Nephron (organoid): Measurements from ENCODE around the gene PIRT.

Source experiments
- H3K27ac Mint-ChIP-seq, 3 experiments: 2 replicates each; pipeline ENCODE4 v1.8.0; 2020; ENCODE audit warnings: mixed read lengths in 3 of 3, mild to moderate bottlenecking in 2 of 3, moderate library complexity in 1 of 3
- H3K27me3 Mint-ChIP-seq: 2 replicates; pipeline ENCODE4 v1.8.0; 2021; ENCODE audit warnings: low read depth, mild to moderate bottlenecking, moderate library complexity, mixed read lengths
- H3K36me3 Mint-ChIP-seq: 2 replicates; pipeline ENCODE4 v1.8.0; 2020; ENCODE audit warnings: low read depth, mixed read lengths
- H3K4me1 Mint-ChIP-seq: 2 replicates; pipeline ENCODE4 v1.8.0; 2020; ENCODE audit warnings: mixed read lengths
- H3K4me3 Mint-ChIP-seq, 3 experiments: 2 replicates each; pipeline ENCODE4 v1.8.0; 2020; ENCODE audit warnings: mild to moderate bottlenecking in 3 of 3, mixed read lengths in 3 of 3, moderate library complexity in 2 of 3
- H3K9me3 Mint-ChIP-seq: 2 replicates; pipeline ENCODE4 v1.8.0; 2020; ENCODE audit warnings: mixed read lengths
- CTCF ChIP-seq, 3 experiments: fragments of 200-600 bp; sonication (generic); IDR thresholded peaks; one replicate each; pipeline ENCODE4 v1.5.0; 2021; ENCODE audit warnings: antibody characterized with exemption in 3 of 3; ENCODE audit not compliant: unreplicated experiment in 3 of 3

PIRT gene

GRCh38 chr17:10779609-10780008 lies 58.3 kb downstream of the PIRT start:
- Mint-ChIP-seq H3K27ac (no peak overlapping the region), H3K9me3 (peaks cover 17% of the 10 kb centered on the region), H3K36me3 (peaks cover 5% of the 10 kb centered on the region), H3K4me1 (peaks cover under 1% of the 10 kb centered on the region), H3K4me3 (no peak overlapping the region), H3K27me3 (peaks cover 9% of the 10 kb centered on the region)
- TF ChIP-seq CTCF (IDR thresholded peaks at IDR 0.05; ENCODE audit: unreplicated experiment in 3 of 3) = no peak

GRCh38 chr17:10777890-10778289 lies 60.0 kb downstream of the PIRT start:
- Mint-ChIP-seq H3K27me3 (peaks cover 7% of the 10 kb centered on the region), H3K27ac (no peak overlapping the region), H3K36me3 (peaks cover 5% of the 10 kb centered on the region), H3K9me3 (peaks cover 17% of the 10 kb centered on the region), H3K4me1 (peaks cover 12% of the 10 kb centered on the region), H3K4me3 (no peak overlapping the region)
- no peak for TF ChIP-seq CTCF (IDR thresholded peaks at IDR 0.05; ENCODE audit: unreplicated experiment in 3 of 3)

GRCh38 chr17:10777131-10777807 lies 60.6 kb downstream of the PIRT start:
- Mint-ChIP-seq H3K4me3 (no peak overlapping the region), H3K27ac (no peak overlapping the region), H3K4me1 (peaks cover 14% of the 10 kb centered on the region), H3K36me3 (peaks cover 11% of the 10 kb centered on the region), H3K27me3 (peaks cover 9% of the 10 kb centered on the region), H3K9me3 (peaks cover 22% of the 10 kb centered on the region)
- no peak for TF ChIP-seq CTCF (IDR thresholded peaks at IDR 0.05; ENCODE audit: unreplicated experiment in 3 of 3)

- TF ChIP-seq CTCF (IDR thresholded peaks at IDR 0.05; ENCODE audit: unreplicated experiment in 3 of 3) = no peak
- no peak overlapping the region for H3K27ac Mint-ChIP-seq
- H3K36me3 Mint-ChIP-seq = peaks cover 15% of the 10 kb centered on the region
- peaks cover 21% of the 10 kb centered on the region for H3K9me3 Mint-ChIP-seq
- H3K4me3 Mint-ChIP-seq = no peak overlapping the region
- peaks cover 14% of the 10 kb centered on the region for H3K4me1 Mint-ChIP-seq
- peaks cover 9% of the 10 kb centered on the region for H3K27me3 Mint-ChIP-seq
Observed at GRCh38 chr17:10776381-10776780, 61.5 kb downstream of the PIRT start.

- H3K27me3 Mint-ChIP-seq = peaks cover 10% of the 10 kb centered on the region
- H3K36me3 Mint-ChIP-seq = peaks cover 17% of the 10 kb centered on the region
- H3K4me1 Mint-ChIP-seq = peaks cover 14% of the 10 kb centered on the region
- H3K4me3 Mint-ChIP-seq = no peak overlapping the region
- H3K27ac Mint-ChIP-seq = no peak overlapping the region
- no peak for TF ChIP-seq CTCF (IDR thresholded peaks at IDR 0.05; ENCODE audit: unreplicated experiment in 3 of 3)
- H3K9me3 Mint-ChIP-seq = peaks cover 21% of the 10 kb centered on the region
Observed at GRCh38 chr17:10775740-10776356, 62.0 kb downstream of the PIRT start.

- no peak overlapping the region for H3K27ac Mint-ChIP-seq
- H3K27me3 Mint-ChIP-seq = peaks cover 12% of the 10 kb centered on the region
- TF ChIP-seq CTCF (IDR thresholded peaks at IDR 0.05; ENCODE audit: unreplicated experiment in 3 of 3) = no peak
- H3K9me3 Mint-ChIP-seq = peaks cover 21% of the 10 kb centered on the region
- H3K4me3 Mint-ChIP-seq = no peak overlapping the region
- peaks cover 19% of the 10 kb centered on the region for H3K36me3 Mint-ChIP-seq
- H3K4me1 Mint-ChIP-seq = peaks cover 14% of the 10 kb centered on the region
Observed at GRCh38 chr17:10775058-10775457, 62.8 kb downstream of the PIRT start.
